Upper lobe of left lung (tissue), 6 donors: ENCODE data around the gene EFR3B. TPM values are rescaled to one million over a fixed set of nuclear protein-coding genes. Genes with fewer than 3 reads are reported as not detected.

Experiments
- ATAC-seq, 2 donors: fragments of 200-7000 bp; cut with Tn5 transposase; one replicate each; pipeline ENCODE4 v1.9.1; 2022; ENCODE audit warnings: mild to moderate bottlenecking in 2 of 2, moderate library complexity in 2 of 2; ENCODE audit not compliant: low FRiP score in 2 of 2
- DNase-seq, 2 donors: peaks; one replicate each; pipeline ENCODE4 v3.0.0-alpha.2; 2019 to 2020
- H3K27ac ChIP-seq, 4 donors: fragments of 200-600 bp; sonication (generic); one replicate each; pipeline ENCODE4 v1.5.1; 2016 to 2019
- H3K27me3 ChIP-seq, 4 donors: fragments of 200-600 bp; sonication (generic); one replicate each; pipeline ENCODE4 v1.5.1; 2017 to 2019
- H3K36me3 ChIP-seq, 4 donors: fragments of 200-600 bp; sonication (generic); one replicate each; pipeline ENCODE4 v1.5.1; 2016 to 2019
- H3K4me1 ChIP-seq, 4 donors: fragments of 200-600 bp; sonication (generic); one replicate each; pipeline ENCODE4 v1.5.1; 2018 to 2019
- H3K4me3 ChIP-seq, 4 donors: fragments of 200-600 bp; sonication (generic); one replicate each; pipeline ENCODE4 v1.5.1; 2017 to 2019; ENCODE audit warnings: mild to moderate bottlenecking in 2 of 4, moderate library complexity in 1 of 4
- H3K9me3 ChIP-seq, 4 donors: fragments of 200-600 bp; sonication (generic); one replicate each; pipeline ENCODE4 v1.5.1; 2018 to 2019
- EP300 ChIP-seq, 4 donors: sonication (generic); formaldehyde crosslinking; IDR thresholded peaks; one replicate each; pipeline ENCODE4 v1.5.1; 2017; ENCODE audit warnings: antibody characterized with exemption in 4 of 4, control low read depth in 2 of 4
- POLR2A ChIP-seq, 4 donors: fragments of 450-650 bp; IDR thresholded peaks; one replicate each; pipeline ENCODE4 v1.5.1; 2016 to 2017; ENCODE audit warnings: antibody characterized with exemption in 4 of 4, mild to moderate bottlenecking in 2 of 4
- POLR2AphosphoS5 ChIP-seq, 2 donors: sonication (generic); formaldehyde crosslinking; IDR thresholded peaks; one replicate each; pipeline ENCODE4 v1.5.1; 2017; ENCODE audit warnings: antibody characterized with exemption in 2 of 2
- WGBS, 2 donors: methylation state at CpG; one replicate each; pipeline ENCODE4 v1.1.5; 2017 to 2018; 5-methylcytosine and 5-hydroxymethylcytosine counted together
- total RNA-seq, 6 donors: library from RNA; depleted of rRNA in 4 of 6; stranded (reverse); fragments of >200 nt in 4 of 6; gene quantifications; one replicate each; pipeline versions ENCODE4 v1.1.0 to v1.2.1, GENCODE V29; 2016 to 2021
- TF ChIP-seq, protein P1 (sequence below), 6 experiments: fragments of 450-650 bp in 4 of 6; fragments of 200-600 bp in 2 of 6; sonication (generic) in 2 of 6; IDR thresholded peaks; one replicate each; pipeline ENCODE4 v1.5.1; 2016 to 2019; ENCODE audit warnings: antibody characterized with exemption in 6 of 6
- donor health status: DM: no; HTN: no; CAD: no; lungs with moderate emphysema.
- donor health status: DM: no; HTN: yes; CAD: no; lungs with severe emphysema.

EFR3B gene
- total RNA-seq, 6 donors from 2014 or later = 5.1 to 15.2 (median 9.5) TPM

DNA sequence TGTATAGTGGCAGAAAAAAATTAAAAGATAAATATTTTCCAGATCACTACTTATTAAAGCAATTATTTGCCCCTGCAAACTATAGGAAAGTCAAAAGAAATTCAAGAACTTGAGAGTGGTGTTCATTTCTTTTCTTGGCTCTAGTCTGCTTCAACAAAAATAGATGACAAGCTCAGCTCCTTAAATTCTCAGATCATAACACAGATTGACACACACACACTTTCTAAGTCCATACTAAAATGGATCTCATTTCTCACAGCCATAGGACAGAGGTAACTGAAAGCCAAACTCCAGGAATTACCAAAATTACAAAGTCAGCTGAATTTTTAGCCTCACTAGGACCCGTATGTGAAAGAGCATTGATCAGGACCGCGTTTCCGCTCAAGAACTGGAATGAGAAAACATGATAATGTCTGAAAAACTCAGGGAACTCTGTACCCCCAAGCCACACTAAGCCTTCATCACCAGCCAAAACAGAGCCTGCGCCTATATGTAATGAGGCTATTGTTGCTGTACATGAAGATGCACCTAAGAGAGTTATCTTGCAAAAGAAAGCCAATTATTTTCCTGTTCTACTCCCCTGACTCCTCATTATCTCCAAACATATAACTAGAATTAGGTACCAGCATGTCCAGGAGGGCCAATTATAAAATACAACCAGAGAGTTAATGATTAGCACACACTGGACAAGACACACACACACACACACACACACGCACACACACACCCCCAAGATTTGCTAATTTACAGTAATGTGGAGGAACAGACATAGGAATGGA is 16.5 kb upstream of the EFR3B start:
- TF ChIP-seq, protein P1, sequence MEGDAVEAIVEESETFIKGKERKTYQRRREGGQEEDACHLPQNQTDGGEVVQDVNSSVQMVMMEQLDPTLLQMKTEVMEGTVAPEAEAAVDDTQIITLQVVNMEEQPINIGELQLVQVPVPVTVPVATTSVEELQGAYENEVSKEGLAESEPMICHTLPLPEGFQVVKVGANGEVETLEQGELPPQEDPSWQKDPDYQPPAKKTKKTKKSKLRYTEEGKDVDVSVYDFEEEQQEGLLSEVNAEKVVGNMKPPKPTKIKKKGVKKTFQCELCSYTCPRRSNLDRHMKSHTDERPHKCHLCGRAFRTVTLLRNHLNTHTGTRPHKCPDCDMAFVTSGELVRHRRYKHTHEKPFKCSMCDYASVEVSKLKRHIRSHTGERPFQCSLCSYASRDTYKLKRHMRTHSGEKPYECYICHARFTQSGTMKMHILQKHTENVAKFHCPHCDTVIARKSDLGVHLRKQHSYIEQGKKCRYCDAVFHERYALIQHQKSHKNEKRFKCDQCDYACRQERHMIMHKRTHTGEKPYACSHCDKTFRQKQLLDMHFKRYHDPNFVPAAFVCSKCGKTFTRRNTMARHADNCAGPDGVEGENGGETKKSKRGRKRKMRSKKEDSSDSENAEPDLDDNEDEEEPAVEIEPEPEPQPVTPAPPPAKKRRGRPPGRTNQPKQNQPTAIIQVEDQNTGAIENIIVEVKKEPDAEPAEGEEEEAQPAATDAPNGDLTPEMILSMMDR (IDR thresholded peaks at IDR 0.05) = no peak
- TF ChIP-seq POLR2AphosphoS5 (IDR thresholded peaks at IDR 0.05) = no peak
- TF ChIP-seq EP300 (IDR thresholded peaks at IDR 0.05) = no peak
- no peak for TF ChIP-seq POLR2A (IDR thresholded peaks at IDR 0.05)
- Histone ChIP-seq H3K9me3 (no peaks in the 10 kb centered on the region), H3K4me3 (no peak overlapping the region), H3K4me1 (no peaks in the 10 kb centered on the region), H3K27ac (no peak overlapping the region), H3K27me3 (no peaks in the 10 kb centered on the region), H3K36me3 (no peaks in the 10 kb centered on the region)
- ATAC-seq (no peak), DNase-seq (no peak)
- 91 to 93% methylated on average over 6 of the region's 6 CpGs for WGBS, 2 donors

DNA sequence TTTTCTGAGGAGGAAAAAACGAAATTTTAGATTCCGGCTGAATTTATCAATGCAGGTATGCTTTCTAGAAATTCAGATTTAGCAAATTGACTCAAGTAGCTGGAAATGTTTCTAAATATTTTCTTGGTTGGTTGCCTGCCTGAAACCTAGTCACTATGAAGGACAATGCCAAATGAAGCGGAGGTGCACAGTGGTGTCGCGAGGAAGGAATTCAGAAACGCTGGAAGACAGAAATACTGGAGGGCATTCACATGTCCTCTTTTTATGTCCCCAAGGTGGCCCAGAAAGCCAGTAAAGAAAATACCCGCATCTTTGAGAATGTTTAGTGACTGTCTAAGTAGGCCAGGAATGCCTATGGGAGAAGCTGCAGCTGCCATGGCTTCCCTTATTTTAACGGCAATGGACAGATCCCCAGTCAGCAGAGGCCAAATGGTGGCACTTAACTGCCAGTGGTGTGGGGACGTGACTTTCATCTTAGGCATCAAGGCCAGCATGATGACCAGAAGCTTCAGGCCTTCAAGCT is 15.8 kb upstream of the EFR3B start:
- Histone ChIP-seq H3K4me3 (no peak overlapping the region), H3K36me3 (no peaks in the 10 kb centered on the region), H3K9me3 (no peaks in the 10 kb centered on the region), H3K4me1 (no peaks in the 10 kb centered on the region), H3K27me3 (no peaks in the 10 kb centered on the region), H3K27ac (no peak overlapping the region)
- 93 to 98% methylated on average over 9 of the region's 9 CpGs for WGBS, 2 donors
- TF ChIP-seq, protein P1 (IDR thresholded peaks at IDR 0.05) = no peak
- no peak for TF ChIP-seq POLR2AphosphoS5 (IDR thresholded peaks at IDR 0.05)
- TF ChIP-seq POLR2A (IDR thresholded peaks at IDR 0.05) = no peak
- no peak for TF ChIP-seq EP300 (IDR thresholded peaks at IDR 0.05)
- ATAC-seq (no peak), DNase-seq (no peak)

DNA sequence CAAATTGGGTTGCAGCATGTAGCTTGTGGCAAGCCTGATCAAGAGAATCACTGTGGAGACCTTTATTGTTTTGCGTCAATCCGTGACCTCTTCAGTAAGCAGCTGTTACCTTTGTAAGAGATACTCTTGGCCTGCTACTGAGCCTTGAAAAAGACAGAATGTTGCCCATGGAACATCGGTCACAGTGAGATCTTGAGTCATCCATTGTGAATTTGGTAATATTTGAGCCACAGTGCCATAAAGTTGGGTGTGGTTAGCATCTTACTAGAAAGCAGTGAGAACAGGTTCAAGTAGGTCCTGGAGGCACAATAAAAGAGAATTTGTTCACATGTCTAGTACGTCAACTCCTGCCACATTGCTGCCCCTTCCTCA is 12.7 kb upstream of the EFR3B start:
- no peaks in the 10 kb centered on the region for H3K36me3 ChIP-seq

DNA sequence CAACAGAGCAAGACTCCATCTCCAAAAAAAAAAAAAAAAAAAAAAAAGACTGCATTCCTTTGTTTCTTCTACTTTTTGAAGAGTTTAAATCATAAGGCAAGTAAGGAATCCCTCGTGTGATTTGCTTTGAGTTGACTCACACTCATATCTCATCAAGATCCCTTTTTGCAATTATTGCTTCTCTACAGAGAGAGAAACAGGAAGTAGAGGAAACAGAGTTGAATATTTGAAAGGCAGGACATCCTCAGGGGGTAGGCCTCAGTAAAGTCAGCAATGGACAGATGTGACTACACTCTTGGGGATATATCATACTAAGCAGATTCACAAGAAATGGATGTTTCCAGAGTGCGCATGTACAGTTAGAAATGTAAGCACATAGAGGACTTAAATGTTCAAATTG is 11.2 kb upstream of the EFR3B start:
- 60 to 64% methylated on average over 2 of the region's 2 CpGs for WGBS, 2 donors
- Histone ChIP-seq H3K27me3 (no peaks in the 10 kb centered on the region), H3K36me3 (no peaks in the 10 kb centered on the region), H3K4me1 (peaks cover 0 to 5% (median 0%) of the 10 kb centered on the region in 4 donors), H3K27ac (no peak overlapping the region), H3K9me3 (no peaks in the 10 kb centered on the region), H3K4me3 (no peak overlapping the region)
- ATAC-seq = no peak
- no peak for TF ChIP-seq POLR2A (IDR thresholded peaks at IDR 0.05)
- TF ChIP-seq, protein P1 (IDR thresholded peaks at IDR 0.05) = no peak
- no peak for TF ChIP-seq POLR2AphosphoS5 (IDR thresholded peaks at IDR 0.05)
- TF ChIP-seq EP300 (IDR thresholded peaks at IDR 0.05) = no peak
- DNase-seq = no peak

More for the DNA sequence above, 12.7 kb upstream of the EFR3B start:
- TF ChIP-seq POLR2AphosphoS5 (IDR thresholded peaks at IDR 0.05) (no peak), EP300 (IDR thresholded peaks at IDR 0.05) (no peak), POLR2A (IDR thresholded peaks at IDR 0.05) (no peak)
- TF ChIP-seq, protein P1 (IDR thresholded peaks at IDR 0.05) = no peak
- Histone ChIP-seq H3K9me3 (no peaks in the 10 kb centered on the region), H3K27me3 (no peaks in the 10 kb centered on the region), H3K4me3 (no peak overlapping the region), H3K4me1 (no peaks in the 10 kb centered on the region), H3K27ac (no peak overlapping the region)
- no peak for DNase-seq
- WGBS, 2 donors = 68 to 79% methylated on average over 4 of the region's 4 CpGs
- no peak for ATAC-seq

DNA sequence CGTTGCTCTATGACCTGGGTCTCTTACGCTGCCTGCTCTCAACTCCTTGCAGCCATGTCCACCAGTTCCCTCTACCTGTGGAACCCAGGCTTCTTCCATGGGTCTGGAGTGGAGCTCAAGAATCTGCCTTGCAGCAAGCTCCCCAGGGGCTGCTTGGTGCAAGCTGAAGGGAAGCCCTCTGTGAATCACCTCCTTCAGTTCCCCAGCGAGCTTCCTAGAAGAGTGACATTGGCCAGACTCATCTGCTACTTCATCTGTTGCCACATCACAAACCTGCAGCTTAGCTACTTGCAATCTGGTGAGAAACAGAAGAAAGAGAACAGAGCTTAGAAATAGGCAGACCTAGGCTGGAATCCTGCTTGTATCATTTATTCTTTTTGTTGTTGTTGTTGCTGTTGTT is 9.8 kb upstream of the EFR3B start:
- ATAC-seq = no peak
- H3K36me3 ChIP-seq = no peaks in the 10 kb centered on the region
- no peak overlapping the region for H3K27ac ChIP-seq
- WGBS, 2 donors = 53 to 60% methylated on average over 3 of the region's 3 CpGs
- H3K4me1 ChIP-seq = peaks cover 0 to 8% (median 0%) of the 10 kb centered on the region in 4 donors
- DNase-seq = no peak
- no peaks in the 10 kb centered on the region for H3K9me3 ChIP-seq
- no peak overlapping the region for H3K4me3 ChIP-seq
- TF ChIP-seq POLR2A (IDR thresholded peaks at IDR 0.05) (no peak), EP300 (IDR thresholded peaks at IDR 0.05) (no peak), POLR2AphosphoS5 (IDR thresholded peaks at IDR 0.05) (no peak)
- TF ChIP-seq, protein P1 (IDR thresholded peaks at IDR 0.05) = no peak
- H3K27me3 ChIP-seq = no peaks in the 10 kb centered on the region
